AG04450 (cell line): Measurements from ENCODE around the gene RASGRP2. TPM values are rescaled to one million over a fixed set of nuclear protein-coding genes. Genes with fewer than 3 reads are reported as not detected.

Experiments used
- CTCF ChIA-PET: fragments of 300-600, 350-600 bp; formaldehyde crosslinking; extraction: SDS; loops from one replicate; lab custom pipeline; 2022; ENCODE audit warnings: antibody characterized with exemption, inconsistent platforms; lab: Charles Lee
- POLR2A ChIA-PET: fragments of 350-600 bp; formaldehyde crosslinking; extraction: SDS; loops from one replicate; lab custom pipeline; 2021; ENCODE audit warnings: antibody characterized with exemption, inconsistent platforms; lab: Yijun Ruan, JAX
- DNase-seq: peaks from one replicate; pipeline ENCODE4 v3.0.0-alpha.2; 2011; ENCODE audit warnings: low read depth, low spot score
- H3K27ac ChIP-seq: one replicate; pipeline ENCODE4 v1.5.1; 2012; ENCODE audit warnings: low read depth, low read length, control low read depth
- H3K27me3 ChIP-seq: one replicate; pipeline ENCODE4 v1.6.0; 2012; ENCODE audit warnings: low read length; ENCODE audit not compliant: control insufficient read depth, insufficient read depth
- H3K4me3 ChIP-seq: 2 replicates; pipeline ENCODE4 v1.5.1; 2011; ENCODE audit warnings: mild to moderate bottlenecking, low read depth, low read length, control low read depth
- H3K9me3 ChIP-seq: 2 replicates; pipeline ENCODE4 v1.5.1; 2012; ENCODE audit warnings: low read length; ENCODE audit not compliant: control insufficient read depth, insufficient read depth
- polyA plus RNA-seq: library from polyadenylated mRNA; depleted of rRNA; stranded (reverse); fragments of >200 nt; gene quantifications from 2 replicates; pipeline ENCODE4 v1.2.3, GENCODE V29; 2011
- TF ChIP-seq, protein P1 (sequence below): IDR thresholded peaks from 2 replicates; pipeline ENCODE4 v1.5.1; 2011; ENCODE audit warnings: low read depth, low read length, control low read depth, inconsistent platforms

Gene RASGRP2
- polyA plus RNA-seq, 1 experiment = 0.43 TPM

DNA sequence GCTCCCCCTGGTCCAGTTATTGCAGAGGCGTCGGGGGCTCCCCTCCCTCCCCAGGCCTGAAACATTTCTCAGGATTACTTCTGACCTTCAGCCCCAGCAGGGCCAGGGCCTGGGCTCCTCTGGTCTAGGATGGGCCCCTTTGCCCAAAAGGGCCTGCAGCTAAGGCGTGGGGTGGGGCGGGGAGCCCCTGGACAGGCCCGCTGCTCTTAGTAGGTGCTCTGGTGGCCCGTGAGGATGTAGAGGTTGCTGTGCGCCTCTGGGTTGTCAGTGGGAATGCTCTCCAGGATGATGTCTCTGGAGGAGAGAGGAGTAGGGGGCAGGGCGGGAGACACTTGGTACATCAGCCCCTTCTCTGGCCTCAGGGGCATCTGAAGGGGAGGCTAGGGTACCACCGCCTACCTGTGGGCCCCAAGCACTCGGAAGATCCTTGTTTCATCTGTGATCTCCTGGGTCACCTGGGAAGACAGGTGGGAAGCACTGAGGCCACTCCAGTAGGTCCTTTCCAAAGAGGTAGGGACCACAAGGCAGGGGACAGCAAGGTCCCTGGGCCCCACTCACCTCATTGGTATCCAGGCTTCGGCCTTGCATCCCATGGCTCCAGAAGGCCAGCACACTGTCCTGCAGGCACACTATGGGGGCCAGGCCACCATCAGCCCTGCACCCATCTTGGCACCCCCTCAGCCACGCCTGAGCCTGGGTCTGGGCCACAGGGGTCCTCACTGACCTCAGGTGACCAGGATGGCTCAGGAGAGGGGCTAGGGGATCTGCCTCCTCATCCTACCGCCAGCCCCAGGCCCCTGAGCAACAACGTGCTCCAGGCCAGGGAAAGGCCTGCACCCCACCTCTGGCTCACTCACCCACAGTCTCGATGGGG, 45.6 kb upstream of the RASGRP2 start:
- H3K27ac ChIP-seq = no peak overlapping the region
- no peak overlapping the region for H3K4me3 ChIP-seq
- H3K27me3 ChIP-seq = no peaks in the 10 kb centered on the region
- ChIA-PET CTCF (no interaction called here), POLR2A (no interaction called here)
- TF ChIP-seq, protein P1, sequence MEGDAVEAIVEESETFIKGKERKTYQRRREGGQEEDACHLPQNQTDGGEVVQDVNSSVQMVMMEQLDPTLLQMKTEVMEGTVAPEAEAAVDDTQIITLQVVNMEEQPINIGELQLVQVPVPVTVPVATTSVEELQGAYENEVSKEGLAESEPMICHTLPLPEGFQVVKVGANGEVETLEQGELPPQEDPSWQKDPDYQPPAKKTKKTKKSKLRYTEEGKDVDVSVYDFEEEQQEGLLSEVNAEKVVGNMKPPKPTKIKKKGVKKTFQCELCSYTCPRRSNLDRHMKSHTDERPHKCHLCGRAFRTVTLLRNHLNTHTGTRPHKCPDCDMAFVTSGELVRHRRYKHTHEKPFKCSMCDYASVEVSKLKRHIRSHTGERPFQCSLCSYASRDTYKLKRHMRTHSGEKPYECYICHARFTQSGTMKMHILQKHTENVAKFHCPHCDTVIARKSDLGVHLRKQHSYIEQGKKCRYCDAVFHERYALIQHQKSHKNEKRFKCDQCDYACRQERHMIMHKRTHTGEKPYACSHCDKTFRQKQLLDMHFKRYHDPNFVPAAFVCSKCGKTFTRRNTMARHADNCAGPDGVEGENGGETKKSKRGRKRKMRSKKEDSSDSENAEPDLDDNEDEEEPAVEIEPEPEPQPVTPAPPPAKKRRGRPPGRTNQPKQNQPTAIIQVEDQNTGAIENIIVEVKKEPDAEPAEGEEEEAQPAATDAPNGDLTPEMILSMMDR = no peak
- DNase-seq = no peak
- no peaks in the 10 kb centered on the region for H3K9me3 ChIP-seq

DNA sequence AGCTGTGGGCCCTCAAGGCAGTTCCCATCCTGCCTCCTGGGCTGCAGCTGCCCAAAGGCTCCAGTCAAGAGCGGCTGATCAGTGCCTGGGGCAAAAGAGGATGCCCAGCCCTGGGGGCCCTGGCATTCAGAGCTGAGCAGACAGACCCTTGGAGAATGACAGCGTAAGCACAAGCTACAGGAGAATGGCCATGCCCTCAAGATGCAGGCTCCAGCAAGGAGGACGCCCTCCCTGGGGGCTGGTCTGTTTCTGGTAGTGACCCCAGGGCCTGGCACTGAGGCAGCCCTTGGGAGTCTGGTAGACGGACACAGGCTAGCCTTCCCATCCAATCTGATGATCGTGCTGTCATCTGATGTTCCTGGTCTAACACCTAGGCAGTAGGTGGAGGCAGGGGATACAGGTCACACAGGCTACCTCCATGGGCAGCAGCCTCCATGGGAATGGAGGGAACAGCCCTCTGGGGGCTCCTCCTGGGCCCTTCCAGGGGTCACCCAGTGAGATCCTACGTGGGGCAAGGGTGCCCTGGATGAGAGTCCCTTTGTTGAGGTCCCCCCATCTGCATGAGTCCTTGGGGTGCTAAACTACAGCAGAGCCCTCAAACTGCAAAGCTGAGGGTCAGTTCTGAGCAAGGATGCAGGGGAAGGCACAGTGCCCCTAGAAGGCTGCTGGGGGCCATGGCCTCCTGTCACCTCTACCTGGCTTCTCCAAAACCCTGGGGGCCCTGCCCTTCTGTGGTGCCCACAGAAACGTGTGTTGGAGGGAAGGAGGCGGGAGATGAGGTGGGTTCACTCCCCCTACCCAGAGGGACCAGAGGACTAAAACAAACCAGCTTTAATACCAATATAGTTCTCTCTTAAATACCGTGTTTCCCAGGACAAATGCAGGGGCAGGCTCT, 44.6 kb upstream of the RASGRP2 start:
- no peak for DNase-seq
- no peaks in the 10 kb centered on the region for H3K9me3 ChIP-seq
- no peak overlapping the region for H3K4me3 ChIP-seq
- no peaks in the 10 kb centered on the region for H3K27me3 ChIP-seq
- H3K27ac ChIP-seq = no peak overlapping the region
- TF ChIP-seq, protein P1 = no peak
- POLR2A ChIA-PET = no interaction called here
- CTCF ChIA-PET = interaction anchor here (0.5 to 1.0 kb wide), 8 partner anchors 9 to 548 kb away, joined by 3 to 7 read pairs (median 4); partner anchors contain the start of genes ARL2 and SF1

DNA sequence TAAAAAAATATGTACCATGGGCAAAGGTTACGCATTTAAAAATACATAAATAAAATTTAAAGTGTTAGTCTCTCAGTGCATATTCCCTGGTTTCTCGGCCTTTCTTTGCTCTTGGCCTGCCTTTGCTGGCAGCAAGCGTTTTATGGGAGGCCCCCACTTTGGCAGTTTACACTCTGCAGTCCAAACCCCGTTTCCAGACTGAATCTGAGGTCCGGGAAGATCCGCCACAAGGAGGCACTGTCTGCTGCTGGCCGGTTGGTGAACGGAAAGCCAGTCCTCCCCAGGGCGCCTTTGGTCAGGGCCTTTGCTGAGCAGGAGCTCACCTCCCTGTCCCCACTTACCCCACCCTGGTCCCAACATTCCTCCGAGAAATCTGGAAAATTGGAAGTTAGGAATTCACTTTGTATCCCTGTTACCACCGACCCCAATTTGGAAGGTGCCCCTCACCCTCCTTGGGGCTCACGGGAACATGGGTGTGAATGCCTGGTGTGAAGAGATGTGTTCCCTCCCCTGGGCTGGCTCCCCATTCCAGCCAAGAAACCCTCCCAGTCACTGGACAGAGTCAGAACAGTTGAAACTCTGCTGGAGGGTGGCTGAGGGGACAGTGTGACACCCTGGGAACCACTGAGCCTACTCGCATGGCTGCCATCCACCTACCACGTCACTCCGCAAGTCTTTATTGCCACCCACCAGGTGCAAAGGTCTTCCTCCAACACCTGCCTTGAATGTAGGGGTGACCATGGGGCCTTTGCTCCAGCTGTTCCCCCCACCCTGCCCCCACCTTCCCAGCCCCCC, 43.8 kb upstream of the RASGRP2 start:
- CTCF ChIA-PET = interaction anchor here (0.6 to 1.0 kb wide), 8 partner anchors 9 to 292 kb away, joined by 3 to 7 read pairs (median 4); partner anchors contain the start of genes ARL2 and SF1
- POLR2A ChIA-PET = interaction anchor here (0.5 to 1.2 kb wide), 2 partner anchors 9 to 570 kb away, joined by 3 to 7 read pairs; partner anchors contain the start of gene SF1
- Histone ChIP-seq H3K27ac (no peak overlapping the region), H3K27me3 (no peaks in the 10 kb centered on the region), H3K9me3 (no peaks in the 10 kb centered on the region), H3K4me3 (no peak overlapping the region)
- TF ChIP-seq, protein P1 = peak; percentile 86
- DNase-seq = no peak

DNA sequence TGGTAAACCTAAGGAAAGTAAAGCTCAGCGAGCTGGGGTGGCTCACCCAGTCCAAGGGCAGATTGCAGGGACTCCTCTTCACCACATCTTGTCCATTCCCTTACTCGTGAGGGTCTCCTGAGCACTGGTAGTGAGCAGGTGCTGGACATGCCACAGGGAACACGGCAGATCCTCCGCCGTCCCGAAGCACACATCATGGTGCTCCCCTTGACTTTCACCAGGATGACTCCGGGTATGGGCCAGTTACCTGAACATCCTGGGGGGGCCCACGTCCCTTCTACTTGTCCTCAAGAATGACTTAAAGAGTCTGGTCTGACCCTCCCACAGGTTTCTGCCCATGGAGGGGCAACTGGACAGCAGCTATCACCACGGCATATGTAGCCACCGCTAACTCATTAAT, 42.4 kb upstream of the RASGRP2 start:
- no peaks in the 10 kb centered on the region for H3K9me3 ChIP-seq
- POLR2A ChIA-PET = interaction anchor here (0.7 to 1.2 kb wide), 2 partner anchors 8 to 11 kb away, joined by 3 to 7 read pairs; partner anchors contain the start of gene SF1

More for the DNA sequence above, 42.4 kb upstream of the RASGRP2 start:
- Histone ChIP-seq H3K27ac (no peak overlapping the region), H3K27me3 (no peaks in the 10 kb centered on the region), H3K4me3 (no peak overlapping the region)
- CTCF ChIA-PET = interaction anchor here (0.6 to 1.2 kb wide), 4 partner anchors 12 to 507 kb away, joined by 3 to 5 read pairs (median 4); no protein-coding TSS in a partner anchor
- TF ChIP-seq, protein P1 = no peak
- DNase-seq = no peak
